ENCODE results near the gene ZNF558. TPM values are rescaled to one million over a fixed set of nuclear protein-coding genes. Genes with fewer than 3 reads are reported as not detected.

Gene ZNF558
- 17.4 and 40.9 TPM in 2 replicates for total RNA-seq

GRCh38 chr19:8832132-8833021, at the start of gene ZNF558, which contains the start of gene MBD3L1:
TSS of gene ZNF558 (minus strand) at chr19:8832304. CDS start at chr19:8822659, 9,645 bp downstream.
TSS of gene MBD3L1 (plus strand) at chr19:8832377. CDS start at chr19:8842679, 10,302 bp downstream.

Other genes with a start within 250 kb of the ZNF558 start
- 3.5 and 15.8 TPM in 2 replicates for gene ADAMTS10, start 221.6 kb downstream of the ZNF558 start, total RNA-seq
- not detected in 2 replicates for gene NFILZ, start 201.7 kb downstream of the ZNF558 start, total RNA-seq
- gene ACTL9, start 133.5 kb downstream of the ZNF558 start, total RNA-seq, result not detected in 2 replicates
- gene OR2Z1, start 110.7 kb downstream of the ZNF558 start, total RNA-seq, result not detected in 2 replicates
- gene MBD3L1, start 73 bp upstream of the ZNF558 start, total RNA-seq, result not detected in 2 replicates
- gene MUC16, start 178.1 kb upstream of the ZNF558 start, total RNA-seq, result under 0.01 TPM in 1 of 2 replicates, not detected in the other

Measured in regular cardiac myocyte (primary cell).